Endometrial microvascular endothelial cells (primary cell): ENCODE measurements around the gene RND1. TPM values are rescaled to one million over a fixed set of nuclear protein-coding genes. Genes with fewer than 3 reads are reported as not detected.
"Not testable (repeated sequence)": the region's sequence is repeated elsewhere in the genome, so short reads cannot be mapped to it uniquely, and the experiment has no call there.

Source experiments
- in situ Hi-C: cut with HindIII; loops from 2 replicates; pipeline ENCODE4 v1.10.0; 2017; ENCODE audit warnings: low sequenced_read_pairs, low pct_unique_long_range_greater_than_20kb; ENCODE audit errors: inconsistent ontology term
- total RNA-seq: library from RNA; depleted of rRNA; stranded (reverse); fragments of >200 nt; gene quantifications from one replicate; pipeline ENCODE4 v1.2.3, GENCODE V29; 2015; ENCODE audit errors: inconsistent ontology term

Gene RND1
- 4.2 TPM for total RNA-seq

DNA sequence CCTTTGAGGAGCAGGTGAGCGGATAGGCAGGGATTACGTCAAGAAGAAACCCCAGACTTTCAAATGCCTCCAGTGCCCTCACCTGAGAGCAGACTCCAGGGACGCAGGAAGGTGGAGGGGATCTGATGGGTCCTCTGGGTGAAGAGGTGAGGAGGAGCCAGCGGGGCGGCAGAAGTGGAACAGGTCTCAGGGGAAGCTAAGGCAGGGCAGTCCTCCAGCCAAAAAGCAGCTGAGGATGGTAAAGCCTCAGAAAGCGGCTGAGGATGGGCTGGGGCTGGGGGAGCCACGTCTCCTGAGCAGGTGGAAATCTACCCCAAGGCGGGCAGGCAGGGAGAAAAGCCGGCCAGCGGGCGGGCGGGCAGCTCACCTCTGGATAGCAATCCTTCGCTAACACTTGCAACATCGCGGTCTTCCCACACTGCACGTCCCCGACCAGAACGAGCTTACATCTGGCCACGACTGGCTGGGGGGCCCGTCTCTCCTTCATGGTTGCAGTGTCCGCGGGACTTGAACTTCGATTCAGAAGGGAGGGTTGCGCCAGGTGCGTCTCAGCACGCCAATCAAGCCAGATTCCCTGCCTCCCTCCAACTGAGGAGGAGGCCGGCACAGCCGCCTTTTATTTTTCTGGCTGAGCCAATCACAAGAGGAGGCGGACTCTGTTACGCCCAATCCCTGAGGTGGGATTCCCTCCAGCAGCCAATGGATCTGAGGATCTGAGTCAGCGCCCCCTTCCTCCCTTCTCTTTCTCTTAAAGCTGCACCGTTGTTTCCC lies at the start of gene RND1:
TSS of gene RND1 (minus strand) at position 590 of the 771 bp plus-strand sequence. CDS start at position 487, 103 bp downstream.
- in situ Hi-C loops, result no loop called here

DNA sequence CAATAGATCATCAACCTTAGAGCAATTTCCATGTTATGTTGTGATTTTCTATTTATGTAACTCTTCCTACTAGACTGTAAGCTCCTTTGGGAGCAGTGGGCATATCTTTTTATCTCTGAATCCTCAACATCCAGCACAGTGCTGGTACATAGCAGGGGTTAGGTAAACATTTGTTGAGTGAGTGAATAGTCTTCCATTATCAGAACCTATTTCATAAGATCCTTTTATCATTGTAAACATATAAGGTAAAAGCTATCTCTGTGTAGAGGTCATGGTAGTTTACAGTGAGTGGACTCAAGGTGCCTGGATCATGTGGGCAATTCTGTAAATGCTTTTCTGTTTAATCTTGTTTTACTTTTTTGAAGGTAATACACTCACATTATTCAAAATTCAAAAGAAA lies 44.5 kb upstream of the RND1 start:
- in situ Hi-C loops, result no loop called here

DNA sequence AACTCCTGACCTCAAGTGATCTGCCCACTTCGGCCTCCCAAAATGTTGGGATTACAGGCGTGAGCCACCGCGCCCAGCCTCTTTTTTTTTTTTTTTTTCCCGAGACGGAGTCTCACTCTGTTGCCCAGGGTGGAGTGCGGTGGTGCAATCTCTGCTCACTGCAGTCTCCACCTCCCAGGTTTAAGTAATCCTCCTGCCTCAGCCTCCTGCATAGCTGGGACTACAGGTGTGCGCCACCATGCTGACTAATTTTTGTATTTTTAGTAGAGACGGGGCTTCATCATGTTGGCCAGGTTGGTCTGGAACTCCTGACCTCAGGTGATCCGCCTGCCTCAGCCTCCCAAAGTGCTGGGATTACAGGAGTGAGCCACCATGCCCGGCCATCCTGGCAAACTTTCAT lies 44.0 kb upstream of the RND1 start:
- in situ Hi-C loops, result not testable (repeated sequence)

DNA sequence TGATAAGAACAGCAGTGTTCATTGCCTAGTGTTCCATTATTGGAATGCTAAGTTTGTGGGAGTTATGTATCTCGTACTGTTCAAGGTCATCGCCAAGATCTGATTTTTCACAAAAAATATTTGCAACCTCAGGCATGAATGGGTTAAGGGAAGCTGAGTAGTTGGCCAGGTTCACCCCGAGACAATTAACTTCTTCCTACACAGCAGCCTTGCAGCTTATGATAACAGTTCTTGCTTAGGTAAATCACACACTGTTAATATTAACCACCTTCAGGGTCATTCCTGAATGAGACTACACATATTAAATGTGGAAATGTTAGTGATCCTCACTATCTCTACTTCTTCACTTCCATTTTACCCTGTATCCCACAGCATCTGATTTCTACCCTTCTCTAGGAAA lies 41.6 kb upstream of the RND1 start:
- in situ Hi-C loops, result no loop called here

- in situ Hi-C loops, result no loop called here
Measured at GRCh38 chr12:48903982-48904411, 38.3 kb upstream of the RND1 start.

DNA sequence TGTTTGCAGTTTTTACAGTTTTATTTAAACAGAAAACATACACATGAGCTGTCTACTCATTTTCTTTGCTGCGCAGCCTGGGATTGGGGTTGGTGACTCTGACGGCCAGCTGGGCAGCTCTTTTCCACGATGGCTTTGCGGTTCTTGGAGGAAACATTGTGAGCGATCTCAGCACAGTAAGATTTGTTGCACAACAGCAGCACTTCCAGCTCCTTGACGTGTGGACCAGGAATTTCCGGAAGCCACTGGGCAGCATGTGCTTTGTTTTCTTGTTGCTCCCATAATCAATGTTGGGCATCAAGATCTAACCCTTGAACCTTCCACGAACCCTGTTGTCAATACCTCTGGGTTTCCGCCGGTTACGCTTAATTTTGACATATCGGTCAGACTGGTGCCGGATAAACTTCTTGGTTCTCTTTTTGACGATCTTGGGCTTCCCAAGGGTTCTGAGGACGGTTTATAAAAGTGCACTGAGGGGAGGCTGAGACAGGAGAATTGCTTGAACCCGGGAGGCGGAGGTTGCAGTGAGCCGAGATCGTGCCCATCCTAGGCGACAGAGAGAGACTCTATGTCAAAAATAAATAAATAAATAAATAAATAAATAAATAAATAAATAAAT lies 37.8 kb upstream of the RND1 start:
- in situ Hi-C loops, result no loop called here

- in situ Hi-C loops, result no loop called here
Measured at GRCh38 chr12:48901278-48901677, 35.6 kb upstream of the RND1 start.

GRCh38 chr12:48899651-48900050 lies 34.0 kb upstream of the RND1 start:
- in situ Hi-C loops, result no loop called here

GRCh38 chr12:48894271-48894670 lies 28.6 kb upstream of the RND1 start:
- in situ Hi-C loops, result no loop called here

DNA sequence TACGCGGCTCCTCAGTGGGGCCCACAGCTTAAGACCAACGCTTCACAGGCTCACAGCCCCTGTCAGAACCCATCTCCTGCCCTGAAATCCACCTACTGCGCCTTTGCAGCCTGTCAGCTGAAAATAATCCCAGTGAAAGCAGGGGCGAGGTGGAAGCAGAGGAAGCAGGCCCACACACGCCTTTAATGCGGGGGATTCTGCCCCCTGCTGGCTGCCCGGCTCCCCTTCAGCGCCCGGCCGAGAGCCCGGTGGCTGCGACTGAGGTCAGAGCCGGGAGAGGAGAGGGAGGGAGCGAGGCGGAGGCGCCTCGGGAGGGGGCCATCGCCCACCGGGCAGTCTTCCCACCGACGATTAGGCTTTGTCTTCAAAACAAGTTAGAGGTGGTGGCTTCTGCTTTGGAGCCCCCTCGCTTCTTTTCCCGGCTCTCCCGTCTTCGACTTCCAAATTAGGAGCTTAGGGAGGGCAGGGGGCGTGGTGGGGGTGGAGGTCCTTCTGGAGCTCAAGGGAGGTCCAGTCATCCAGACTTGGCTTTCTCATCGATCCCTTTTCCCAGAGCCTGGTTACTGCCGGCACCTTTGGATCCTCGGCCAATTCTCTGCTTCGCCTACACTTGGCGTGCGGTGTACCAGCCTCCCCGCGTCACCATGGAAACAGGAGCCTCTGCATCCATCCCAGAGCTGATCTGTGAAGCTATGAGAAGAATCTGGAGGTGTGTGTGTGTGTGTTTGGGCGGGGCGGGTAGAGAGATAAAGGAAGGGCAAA lies 25.2 kb upstream of the RND1 start:
- in situ Hi-C loops, result no loop called here

DNA sequence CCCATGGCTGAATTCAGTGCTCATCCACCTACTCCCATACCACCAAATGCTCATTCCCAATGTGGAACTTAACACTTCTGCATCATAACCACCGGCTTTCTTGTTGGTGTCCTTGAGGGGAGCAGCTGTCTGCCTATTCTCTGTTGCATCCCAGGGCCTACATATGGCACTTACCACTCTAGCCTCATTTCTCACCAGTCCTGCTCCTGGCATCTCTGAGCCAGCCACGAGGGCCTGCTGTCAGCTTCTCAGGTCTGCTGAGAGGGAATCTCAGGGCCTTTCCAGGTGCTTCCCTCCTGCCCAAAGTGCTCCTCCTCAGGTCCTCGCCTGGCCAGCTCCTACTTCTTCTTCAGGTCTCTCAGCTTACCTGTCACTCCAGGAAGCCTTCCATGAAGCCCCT lies 24.0 kb upstream of the RND1 start:
- in situ Hi-C loops, result no loop called here

GRCh38 chr12:48883305-48884161 lies 17.9 kb upstream of the RND1 start:
- in situ Hi-C loops, result no loop called here

DNA sequence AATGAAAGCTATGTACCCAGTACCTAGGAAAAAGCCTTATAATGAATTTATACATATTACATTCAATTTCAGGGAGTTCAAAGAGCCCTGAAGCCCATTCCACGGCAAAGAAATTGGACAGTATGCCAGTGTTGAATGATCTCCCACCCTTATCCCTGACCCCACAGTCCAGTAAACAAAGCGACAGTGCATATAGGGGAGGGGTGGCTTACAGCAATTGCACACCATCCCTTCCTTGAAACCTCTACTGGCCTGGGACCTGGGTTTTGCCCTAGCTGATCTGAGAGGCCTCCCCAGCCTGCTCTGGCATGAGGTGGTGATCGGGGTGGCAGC lies 17.3 kb upstream of the RND1 start:
- in situ Hi-C loops, result no loop called here

DNA sequence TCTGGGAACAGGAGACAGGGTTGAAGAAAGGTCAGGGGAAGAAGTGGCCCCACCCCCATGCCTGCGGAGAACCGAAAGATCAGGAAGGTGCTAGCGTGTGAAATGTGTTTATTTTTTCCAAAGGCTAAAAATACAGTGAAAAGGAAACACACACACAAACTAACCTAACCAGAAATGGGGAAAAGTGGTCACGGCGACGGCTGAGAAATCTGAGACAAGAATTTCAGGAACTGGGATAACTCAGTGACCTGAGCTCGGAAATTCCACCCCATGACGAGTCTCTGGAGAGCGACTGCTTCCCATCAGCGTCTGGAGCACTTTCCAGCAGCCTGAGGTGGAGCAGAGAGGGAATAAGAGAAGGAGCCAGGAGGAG lies 16.6 kb upstream of the RND1 start:
- in situ Hi-C loops, result no loop called here

DNA sequence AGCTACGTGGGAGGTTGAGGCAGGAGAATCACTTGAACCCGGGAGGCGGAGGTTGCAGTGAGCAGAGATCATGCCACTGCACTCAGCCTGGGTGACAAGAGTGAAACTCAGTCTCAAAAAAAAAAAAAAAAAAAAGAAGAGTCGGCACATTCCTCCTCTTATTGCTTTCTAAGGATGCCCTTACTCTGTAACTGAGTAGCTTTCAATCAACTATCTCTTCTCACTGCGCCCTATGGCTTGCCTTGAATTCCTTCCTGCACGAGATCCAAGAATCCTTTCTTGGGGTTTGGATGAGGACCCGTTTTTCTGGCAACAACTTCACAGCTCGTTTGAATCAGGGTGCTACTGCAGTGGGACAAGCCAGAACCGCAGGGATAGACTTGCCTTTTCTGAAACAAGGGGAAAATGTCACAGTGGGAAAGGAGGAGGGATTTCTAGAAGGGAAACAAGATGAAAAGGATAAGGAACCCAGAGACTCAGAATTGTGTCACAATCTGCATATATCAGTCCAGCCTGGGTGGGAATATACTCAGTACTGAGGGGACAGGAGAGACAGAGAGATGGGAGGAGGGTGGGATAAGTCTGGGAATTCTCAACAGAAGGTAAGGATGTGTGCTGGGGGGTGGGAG lies 16.1 kb upstream of the RND1 start:
- in situ Hi-C loops, result no loop called here

DNA sequence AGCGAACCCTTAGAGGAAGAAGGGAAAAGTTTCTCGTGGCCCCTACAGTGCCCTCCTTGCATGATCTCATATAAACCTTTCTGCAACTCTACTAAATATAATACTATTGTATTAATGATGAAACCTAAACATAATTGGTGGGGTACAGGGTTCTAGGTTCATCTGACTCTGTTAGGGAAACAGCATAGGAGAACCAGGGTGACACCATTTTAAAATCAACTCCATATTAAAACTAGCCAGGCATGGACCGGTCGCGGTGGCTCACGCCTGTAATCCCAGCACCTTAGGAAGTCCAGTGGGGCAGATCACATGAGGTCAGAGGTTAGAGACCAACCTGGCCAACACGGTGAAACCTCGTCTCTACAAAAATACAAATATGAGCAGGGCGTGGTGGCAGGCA lies 15.0 kb upstream of the RND1 start:
- in situ Hi-C loops, result no loop called here

DNA sequence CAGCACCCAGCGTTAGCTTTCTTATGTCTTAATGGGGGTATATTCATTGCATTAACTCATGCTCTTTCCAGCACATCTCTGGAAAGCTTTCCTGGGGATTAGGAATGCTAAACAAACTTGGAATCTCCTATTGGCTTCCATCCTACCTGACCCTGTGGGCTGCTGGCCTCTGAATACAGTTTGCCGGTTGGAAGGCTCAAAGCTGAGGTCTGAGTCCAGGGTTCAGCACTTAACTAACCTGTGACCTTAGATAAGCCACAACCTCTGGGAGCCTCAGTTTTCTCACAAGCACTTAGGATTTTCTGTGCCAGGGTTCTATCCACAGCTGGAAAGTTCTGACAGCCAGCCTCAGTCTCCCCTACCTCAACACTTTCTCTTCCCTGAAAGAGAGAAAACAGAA lies 12.9 kb upstream of the RND1 start:
- in situ Hi-C loops, result no loop called here

DNA sequence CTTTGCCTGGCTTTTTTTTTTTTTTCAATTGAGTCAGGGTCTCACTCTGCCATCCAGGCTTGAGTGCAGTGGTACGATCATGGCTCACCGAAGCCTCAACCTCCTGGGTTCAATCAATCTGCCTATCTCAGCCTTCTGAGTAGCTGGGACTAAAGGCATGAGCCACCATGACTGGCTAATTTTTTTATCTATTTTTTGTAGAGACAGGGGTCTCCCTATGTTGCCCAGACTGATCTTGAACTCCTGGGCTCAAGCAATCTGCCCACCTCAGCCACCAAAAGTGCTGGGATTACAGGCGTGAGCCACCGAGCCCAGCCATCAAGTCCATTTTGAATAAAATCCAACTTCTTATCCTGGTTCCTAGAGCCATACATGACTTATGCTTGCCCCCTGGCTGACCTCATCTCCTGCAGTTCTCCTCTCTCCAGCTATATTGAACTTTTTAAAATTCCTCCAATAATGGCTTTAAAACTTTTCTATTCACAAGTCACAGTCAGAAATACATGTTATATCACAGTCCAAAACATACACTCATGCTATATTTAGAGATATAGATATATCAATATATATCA lies 10.4 kb upstream of the RND1 start:
- in situ Hi-C loops, result no loop called here
